Ascending aorta (tissue), 2 donors: ENCODE measurements around the gene AK2. TPM values are rescaled to one million over a fixed set of nuclear protein-coding genes. Genes with fewer than 3 reads are reported as not detected.

ENCODE experiments used
- DNase-seq, 2 donors: peaks; one replicate each; pipeline ENCODE4 v3.0.0-alpha.2; 2019; ENCODE audit warnings: low spot score in 2 of 2
- H3K27ac ChIP-seq, 2 donors: fragments of 200-600 bp; sonication (generic); one replicate each; pipeline ENCODE4 v1.5.1; 2016 to 2017; ENCODE audit warnings: mild to moderate bottlenecking in 1 of 2
- H3K27me3 ChIP-seq: fragments of 200-600 bp; sonication (generic); one replicate; pipeline ENCODE4 v1.5.1; 2017
- H3K36me3 ChIP-seq, 2 donors: fragments of 200-600 bp; sonication (generic); one replicate each; pipeline ENCODE4 v1.5.1; 2016
- H3K4me1 ChIP-seq, 2 donors: fragments of 200-600 bp; sonication (generic); one replicate each; pipeline ENCODE4 v1.5.1; 2016 to 2017; ENCODE audit warnings: mild to moderate bottlenecking in 1 of 2
- H3K4me3 ChIP-seq, 2 donors: fragments of 200-600 bp; sonication (generic); one replicate each; pipeline ENCODE4 v1.5.1; 2016 to 2017; ENCODE audit warnings: mild to moderate bottlenecking in 1 of 2
- H3K9me3 ChIP-seq, 2 donors: fragments of 200-600 bp; sonication (generic); one replicate each; pipeline ENCODE4 v1.5.1; 2016
- CTCF ChIP-seq, 3 experiments: fragments of 200-600 bp in 2 of 3; fragments of 450-650 bp in 1 of 3; sonication (generic) in 2 of 3; IDR thresholded peaks; one replicate each; pipeline ENCODE4 v1.5.1; 2016 to 2019; ENCODE audit warnings: antibody characterized with exemption in 3 of 3, mild to moderate bottlenecking in 1 of 3, moderate library complexity in 1 of 3
- intact Hi-C: fragments of 100-400 bp; cut with DNase I; formaldehyde crosslinking; loops from one replicate; pipeline ENCODE4 v1.15.1; 2023
- total RNA-seq: library from RNA; depleted of rRNA; stranded (reverse); fragments of >200 nt; gene quantifications from one replicate; pipeline ENCODE4 v1.1.0, GENCODE V29; 2016

The AK2 gene
- total RNA-seq, 1 donor from 2014 or later: 68.4 TPM

- Histone ChIP-seq H3K4me3 (no peak overlapping the region), H3K27ac (peak overlapping the region; percentile 75 to 77), H3K4me1 (peaks cover 0 to 29% of the 10 kb centered on the region in 2 donors), H3K9me3 (no peaks in the 10 kb centered on the region), H3K36me3 (no peaks in the 10 kb centered on the region), H3K27me3 (no peaks in the 10 kb centered on the region)
- DNase-seq: no peak
- no peak for TF ChIP-seq CTCF (IDR thresholded peaks at IDR 0.05)
- intact Hi-C loops: loop anchor here (5.0 kb wide), 2 partner anchors 41 to 49 kb away; partner anchors contain the start of gene AK2
Observed at GRCh38 chr1:32988665-32989064, 48.0 kb downstream of the AK2 start.

- no peak for DNase-seq
- no peak overlapping the region for H3K27ac ChIP-seq
Observed at GRCh38 chr1:32985226-32985625, 51.5 kb downstream of the AK2 start.

GRCh38 chr1:32984455-32985171, 52.1 kb downstream of the AK2 start:
- no peak for TF ChIP-seq CTCF (IDR thresholded peaks at IDR 0.05)
- Histone ChIP-seq H3K36me3 (no peaks in the 10 kb centered on the region), H3K27me3 (no peaks in the 10 kb centered on the region), H3K4me3 (no peak overlapping the region), H3K9me3 (no peaks in the 10 kb centered on the region), H3K4me1 (peaks cover 0 to 12% of the 10 kb centered on the region in 2 donors), H3K27ac (no peak overlapping the region)
- no peak for DNase-seq
- intact Hi-C loops: loop anchor here (5.0 kb wide), 2 partner anchors 37 to 53 kb away; partner anchors contain the start of gene AK2

More at GRCh38 chr1:32985226-32985625, 51.5 kb downstream of the AK2 start:
- Histone ChIP-seq H3K27me3 (no peaks in the 10 kb centered on the region), H3K36me3 (no peaks in the 10 kb centered on the region), H3K4me1 (peaks cover 0 to 17% of the 10 kb centered on the region in 2 donors), H3K9me3 (no peaks in the 10 kb centered on the region), H3K4me3 (no peak overlapping the region)
- intact Hi-C loops: loop anchor here (5.0 kb wide), 2 partner anchors 38 to 52 kb away; partner anchors contain the start of gene AK2
- TF ChIP-seq CTCF (IDR thresholded peaks at IDR 0.05): no peak

- intact Hi-C loops: no loop called here
- H3K9me3 ChIP-seq: no peaks in the 10 kb centered on the region
- H3K4me1 ChIP-seq: peaks cover 0 to 10% of the 10 kb centered on the region in 2 donors
- H3K27ac ChIP-seq: no peak overlapping the region
- DNase-seq: no peak
- H3K27me3 ChIP-seq: no peaks in the 10 kb centered on the region
- no peak for TF ChIP-seq CTCF (IDR thresholded peaks at IDR 0.05)
- no peak overlapping the region for H3K4me3 ChIP-seq
- no peaks in the 10 kb centered on the region for H3K36me3 ChIP-seq
Observed at GRCh38 chr1:32984090-32984454, 52.6 kb downstream of the AK2 start.

- H3K4me1 ChIP-seq: no peaks in the 10 kb centered on the region
- H3K27me3 ChIP-seq: no peaks in the 10 kb centered on the region
- H3K9me3 ChIP-seq: no peaks in the 10 kb centered on the region
- no peak for TF ChIP-seq CTCF (IDR thresholded peaks at IDR 0.05)
- H3K4me3 ChIP-seq: no peak overlapping the region
- no peak overlapping the region for H3K27ac ChIP-seq
- intact Hi-C loops: no loop called here
- no peak for DNase-seq
- no peaks in the 10 kb centered on the region for H3K36me3 ChIP-seq
Observed at GRCh38 chr1:32983020-32983419, 53.7 kb downstream of the AK2 start.
